Sciatic nerve (tissue), 2 donors: ENCODE measurements around the gene PCBP3. TPM values are rescaled to one million over a fixed set of nuclear protein-coding genes. Genes with fewer than 3 reads are reported as not detected.

ENCODE experiments used
- ATAC-seq: fragments of 200-7000 bp; cut with Tn5 transposase; one replicate; pipeline ENCODE4 v1.9.1; 2020; ENCODE audit warnings: mild to moderate bottlenecking, moderate library complexity
- DNase-seq: peaks from one replicate; pipeline ENCODE4 v3.0.0-alpha.2; 2020; ENCODE audit warnings: low spot score
- intact Hi-C: fragments of 100-400 bp; cut with DNase I; formaldehyde crosslinking; loops from one replicate; pipeline ENCODE4 v1.14.2; 2022
- total RNA-seq: library from RNA; stranded (reverse); fragmentation: NEBNext Ultra II Directional; extraction: Animal tissue kit (Norgen Biotek cat#: 25700); gene quantifications from one replicate; pipeline ENCODE4 v1.2.1, GENCODE V29; 2021
- donor health status: DM: no; HTN: no; CAD: no.
- donor health status: DM: no; HTN: no; CAD: no.

The PCBP3 gene
- total RNA-seq, 1 donor from 2014 or later = 14.1 TPM

DNA sequence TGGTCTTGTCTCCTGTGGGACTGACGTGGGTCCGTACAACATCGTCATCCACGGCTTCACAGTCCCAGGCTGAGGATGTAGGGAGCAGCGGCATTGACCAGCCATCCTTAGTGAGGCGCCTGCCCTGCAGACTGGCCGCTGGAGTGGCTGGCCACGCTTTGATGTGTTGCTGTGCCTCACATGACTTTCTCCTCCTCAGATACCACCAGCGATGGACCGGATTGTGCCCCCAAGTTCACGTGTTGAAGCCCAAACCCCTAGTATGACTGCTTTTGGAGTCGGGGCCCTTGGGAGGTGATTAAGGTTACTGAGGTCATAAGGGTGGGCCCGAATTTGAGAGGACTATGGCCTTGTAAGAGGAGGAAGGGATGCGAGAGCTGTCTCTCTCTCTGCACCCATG, 122.5 kb downstream of the PCBP3 start:
- intact Hi-C loops = no loop called here
- ATAC-seq = no peak
- DNase-seq = no peak

DNA sequence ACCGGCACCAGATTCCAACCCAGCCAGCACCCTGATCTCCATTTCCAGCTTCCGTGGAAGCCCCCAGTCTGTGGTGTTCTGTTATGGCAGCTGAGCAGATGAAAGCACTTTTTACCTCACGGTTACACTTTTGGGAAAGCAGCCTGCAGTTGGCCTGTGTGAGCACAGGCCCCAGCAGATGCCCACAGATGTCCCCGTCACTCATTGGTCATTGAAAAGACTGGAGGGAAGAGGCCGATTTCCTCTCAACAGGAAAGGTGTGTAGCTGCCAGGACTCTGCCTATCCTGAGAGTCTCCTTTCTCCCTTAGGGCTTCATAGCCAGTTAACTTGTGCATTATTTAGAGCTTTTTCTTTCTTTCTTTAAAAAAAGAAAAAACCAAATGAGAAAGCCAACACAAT, 123.0 kb downstream of the PCBP3 start:
- DNase-seq (no peak), ATAC-seq (no peak)
- intact Hi-C loops = no loop called here

DNA sequence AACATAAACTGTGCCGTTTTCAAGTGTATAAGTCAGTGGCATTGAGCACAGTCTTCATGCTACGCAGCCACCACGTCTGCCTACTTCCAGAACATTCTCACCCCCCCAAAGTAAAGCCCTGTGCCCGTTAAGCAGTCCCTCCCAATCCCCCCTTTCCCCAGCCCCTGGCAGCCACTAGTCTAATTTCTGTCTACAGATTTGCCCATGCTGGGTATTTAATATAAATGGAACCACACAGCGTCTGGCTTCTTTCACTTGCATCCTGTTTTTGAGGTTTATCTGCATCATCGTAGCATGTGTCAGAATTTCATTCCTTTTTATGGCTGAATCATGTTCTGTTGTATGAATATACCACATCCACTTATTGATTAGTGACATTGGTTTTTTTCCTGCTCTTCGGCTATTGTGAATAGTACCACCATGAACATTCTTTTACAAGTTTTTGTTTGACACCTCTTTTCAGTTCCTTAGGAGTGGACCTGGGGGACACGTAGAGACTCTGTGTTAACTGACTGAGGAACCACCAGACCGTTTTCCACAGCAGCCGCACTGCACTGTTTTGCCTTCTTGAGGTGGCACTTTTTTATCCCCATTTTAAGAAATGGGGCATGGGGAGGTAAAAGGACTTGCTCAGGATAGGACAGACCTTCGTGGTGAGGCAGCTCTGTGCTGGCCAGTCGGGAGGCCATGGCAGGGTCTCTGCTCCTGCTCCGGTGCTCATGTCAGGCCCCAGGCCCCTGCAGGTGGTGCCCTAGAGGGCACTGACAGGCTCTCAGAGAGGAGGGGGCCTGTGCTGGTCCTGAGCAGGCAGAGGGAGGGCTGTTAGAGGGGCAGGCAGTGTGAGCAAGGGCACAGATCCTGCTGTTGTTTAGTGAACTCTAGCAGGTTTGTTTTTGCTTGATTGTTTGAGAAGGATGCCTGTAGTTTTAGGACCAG, 123.8 kb downstream of the PCBP3 start:
- ATAC-seq = no peak
- DNase-seq = no peak
- intact Hi-C loops = no loop called here

DNA sequence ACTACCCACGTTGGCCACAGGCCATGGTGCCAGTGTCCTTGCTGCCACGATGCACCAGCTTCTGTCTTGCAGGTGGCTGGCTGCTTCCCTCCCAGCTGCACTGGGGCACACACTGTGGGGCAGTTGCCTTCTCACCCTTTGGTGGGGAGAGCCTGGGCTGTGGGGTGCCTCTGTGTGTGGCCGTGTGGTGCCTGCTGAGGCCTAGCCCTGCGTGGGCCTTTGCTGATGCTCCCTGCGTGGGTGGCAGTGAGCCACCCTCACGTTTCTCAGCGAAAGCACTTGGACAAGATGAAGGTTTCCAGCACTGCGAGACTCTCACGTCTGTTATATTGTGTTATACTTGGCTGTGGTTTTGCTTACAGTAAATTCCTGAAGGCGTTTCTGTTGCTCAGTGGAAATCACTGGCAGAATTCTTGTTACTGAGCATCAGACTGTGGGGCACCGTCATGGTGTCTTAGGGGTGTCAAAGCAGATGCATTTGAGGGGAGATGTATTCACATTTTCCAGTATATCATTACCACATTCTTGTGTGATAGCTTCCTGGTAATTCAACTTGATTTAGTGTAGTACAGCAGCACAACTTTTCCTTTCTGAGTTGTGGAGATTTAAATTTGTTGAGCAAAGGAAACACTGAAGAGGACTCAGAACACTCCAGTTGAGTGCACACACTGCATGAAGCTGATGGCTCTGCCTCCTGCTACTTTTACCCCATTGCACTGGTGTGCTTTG, 124.7 kb downstream of the PCBP3 start:
- ATAC-seq = peak; percentile 20
- intact Hi-C loops = no loop called here
- peak; percentile 35 for DNase-seq

DNA sequence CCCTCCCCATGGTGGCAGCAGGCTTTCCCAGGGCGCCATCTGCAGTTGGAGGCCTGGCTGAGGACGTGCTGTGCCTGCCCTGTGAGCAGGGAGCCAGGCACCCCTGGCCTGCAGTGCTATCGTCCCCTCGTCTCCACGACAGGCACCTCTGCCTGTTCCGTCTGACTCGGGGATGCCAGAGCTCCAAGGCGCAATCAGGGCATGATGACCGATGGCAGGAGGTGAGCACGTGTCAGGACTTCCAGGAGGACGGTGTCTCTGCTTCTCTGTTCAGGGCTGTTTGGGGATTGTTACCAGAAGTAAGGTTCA, 125.2 kb downstream of the PCBP3 start:
- intact Hi-C loops = no loop called here
- DNase-seq (peak; percentile 45), ATAC-seq (peak; percentile 22)

DNA sequence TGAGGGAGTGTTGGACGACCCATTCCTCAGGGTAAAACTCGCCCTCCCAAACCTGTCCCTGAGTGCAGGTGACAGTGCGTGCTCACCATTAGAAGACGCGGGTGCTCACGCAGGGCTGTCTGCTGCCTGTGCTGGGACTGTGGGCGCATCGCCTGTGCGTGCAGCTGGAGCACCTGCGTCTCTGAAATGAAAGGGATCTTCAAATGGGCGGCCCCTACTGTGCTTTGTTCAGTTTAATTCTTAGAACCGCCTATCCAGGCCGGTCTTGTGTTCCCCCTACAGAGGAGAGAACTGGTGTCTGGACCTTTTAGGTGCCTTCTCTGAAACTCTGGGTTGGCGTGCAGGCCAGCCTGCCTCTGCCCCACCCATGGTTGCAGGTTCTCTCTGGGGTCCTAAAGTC, 125.8 kb downstream of the PCBP3 start:
- intact Hi-C loops = no loop called here
- peak; percentile 25 for DNase-seq
- ATAC-seq = no peak

DNA sequence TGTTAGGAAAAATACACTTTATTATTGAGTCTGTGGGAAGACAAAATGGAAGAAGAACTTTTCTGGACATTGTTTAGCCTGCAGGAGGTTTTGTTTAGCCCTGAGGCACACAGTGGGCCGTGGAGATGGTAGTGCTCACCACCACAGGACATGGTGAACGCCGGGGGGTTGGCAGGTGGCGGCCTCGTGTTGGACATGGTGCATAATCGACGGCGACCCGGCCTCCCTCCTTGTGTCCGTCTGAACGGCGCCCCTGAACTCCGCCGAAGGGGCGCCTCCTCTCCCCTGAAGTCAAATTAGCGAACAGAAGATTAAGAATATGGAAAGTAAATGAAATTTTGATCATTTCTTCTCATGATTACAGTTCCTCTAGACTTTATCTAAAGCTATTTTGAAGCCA, 126.4 kb downstream of the PCBP3 start:
- DNase-seq (peak; percentile 50), ATAC-seq (no peak)
- intact Hi-C loops = loop anchor here (10.0 kb wide), 1 partner anchor 595 kb away; no protein-coding TSS in a partner anchor

DNA sequence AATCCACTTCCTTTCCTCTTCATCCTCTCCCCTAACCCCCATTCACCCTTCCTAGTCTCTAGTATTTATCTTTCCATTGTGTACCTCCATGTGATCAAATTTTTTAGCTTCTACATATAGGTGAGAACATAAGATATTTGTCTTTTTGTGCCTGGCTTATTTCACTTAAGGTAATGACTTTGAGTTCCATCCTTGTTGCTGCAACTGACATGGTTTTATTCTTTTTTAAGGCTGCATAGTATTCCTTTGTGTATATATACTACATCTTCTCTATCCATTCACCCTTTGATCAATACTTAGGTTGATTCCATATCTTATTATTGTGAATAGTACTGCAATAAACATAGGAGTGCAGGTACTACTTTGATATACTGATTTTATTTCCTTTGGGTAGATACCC, 128.7 kb downstream of the PCBP3 start:
- ATAC-seq (no peak), DNase-seq (no peak)
- intact Hi-C loops = loop anchor here (10.0 kb wide), 1 partner anchor 597 kb away; no protein-coding TSS in a partner anchor

DNA sequence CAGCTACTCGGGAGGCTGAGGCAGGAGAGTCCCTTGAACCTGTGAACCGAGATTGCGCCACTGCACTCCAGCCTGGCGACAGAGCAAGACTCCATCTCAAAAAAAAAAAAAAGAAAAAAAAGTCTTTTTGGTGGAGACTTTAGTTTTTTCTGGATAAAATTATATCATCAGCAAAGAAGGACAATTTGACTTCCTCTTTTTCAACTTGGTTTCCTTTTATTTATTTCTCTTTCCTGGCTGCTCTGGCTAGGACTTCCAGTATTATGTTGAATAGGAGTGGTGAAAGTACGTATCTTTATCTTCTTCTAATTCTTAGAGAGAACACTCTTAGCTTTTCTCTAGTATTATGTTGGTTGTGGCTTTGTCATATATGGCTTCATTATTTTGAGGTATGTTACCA, 130.8 kb downstream of the PCBP3 start:
- no peak for DNase-seq
- ATAC-seq = no peak
- intact Hi-C loops = loop anchor here (10.0 kb wide), 1 partner anchor 599 kb away; no protein-coding TSS in a partner anchor

DNA sequence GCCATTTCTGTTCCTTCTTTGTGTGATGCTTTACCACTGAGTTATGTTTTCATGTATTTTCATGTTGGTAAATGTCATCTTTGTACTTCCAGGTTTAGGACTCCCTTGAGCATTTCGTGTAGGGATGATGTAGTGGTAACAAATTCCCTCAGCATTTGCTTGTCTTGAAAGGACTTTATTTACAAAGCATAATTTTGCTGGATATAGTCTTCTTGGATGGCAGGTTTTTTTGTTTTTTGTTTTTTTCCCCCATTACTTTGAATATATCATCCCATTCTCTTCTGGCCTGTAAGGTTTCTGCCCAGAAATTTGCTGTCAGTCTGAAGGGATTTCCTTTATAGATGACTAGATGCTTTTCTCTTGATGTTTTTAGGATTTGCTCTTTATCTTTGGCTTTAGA, 133.4 kb downstream of the PCBP3 start:
- ATAC-seq (no peak), DNase-seq (no peak)
- intact Hi-C loops = loop anchor here (10.0 kb wide), 1 partner anchor 602 kb away; no protein-coding TSS in a partner anchor

DNA sequence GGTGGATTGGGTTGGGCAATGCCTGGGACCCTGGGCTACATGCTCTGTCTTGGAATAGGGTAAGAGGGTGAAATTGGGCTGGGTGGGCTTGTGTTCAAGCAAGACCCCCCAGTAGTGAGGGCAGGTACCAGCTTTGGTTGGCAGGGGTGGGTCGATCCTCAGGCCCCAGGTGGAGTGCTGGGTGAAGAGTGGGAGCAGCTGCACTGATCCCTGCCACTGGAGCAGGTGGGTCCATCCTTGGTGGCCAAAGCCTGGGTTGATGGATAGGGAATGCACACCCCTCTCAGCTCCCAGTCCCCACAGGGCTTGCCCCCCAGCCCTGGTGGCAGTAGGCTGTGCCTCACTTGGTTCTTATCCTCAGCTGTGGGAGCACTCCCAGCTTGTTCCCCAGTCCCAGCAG, 135.2 kb downstream of the PCBP3 start:
- intact Hi-C loops = loop anchor here (10.0 kb wide), 1 partner anchor 604 kb away; no protein-coding TSS in a partner anchor
- ATAC-seq (no peak), DNase-seq (no peak)

DNA sequence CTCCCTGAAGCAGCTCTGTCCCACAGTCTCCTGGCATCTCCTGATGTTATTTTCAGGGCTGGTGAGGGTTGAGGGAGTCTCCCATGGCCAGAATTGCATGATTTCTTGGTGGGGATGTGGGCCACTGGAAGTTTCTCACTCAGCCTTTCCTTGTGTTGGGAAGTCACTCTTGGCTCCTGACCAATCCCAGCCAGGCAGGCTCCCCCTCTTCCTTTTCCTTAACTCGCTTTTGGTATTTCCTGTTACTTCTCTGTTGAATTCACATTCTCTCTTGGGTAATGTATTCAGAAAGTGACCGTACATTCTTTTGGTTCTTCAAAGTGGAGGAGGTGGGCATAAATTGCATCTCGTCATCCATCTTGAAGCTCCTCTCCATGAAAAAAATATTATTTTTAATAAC, 135.7 kb downstream of the PCBP3 start:
- no peak for ATAC-seq
- intact Hi-C loops = loop anchor here (10.0 kb wide), 1 partner anchor 604 kb away; no protein-coding TSS in a partner anchor
- no peak for DNase-seq

DNA sequence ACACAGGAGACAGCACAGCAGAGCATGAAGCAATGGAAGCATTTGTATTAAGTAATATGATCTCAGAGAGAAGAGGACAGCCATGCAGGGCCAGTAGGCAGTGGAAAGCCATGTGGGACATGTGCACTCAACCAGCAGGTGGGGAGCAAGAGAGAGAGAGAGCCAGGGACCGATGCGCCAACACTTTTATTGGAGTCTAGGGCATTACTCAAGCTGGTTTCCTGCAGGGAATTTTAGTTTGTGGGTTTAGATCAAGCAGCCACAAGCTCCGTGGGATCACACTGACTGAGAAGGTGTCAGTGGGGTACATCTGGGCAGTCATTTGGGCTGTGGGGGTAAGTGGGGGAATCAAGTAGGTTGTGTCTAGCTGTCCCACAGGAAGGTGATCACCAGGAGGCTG, 137.1 kb downstream of the PCBP3 start:
- ATAC-seq (no peak), DNase-seq (no peak)
- intact Hi-C loops = no loop called here

DNA sequence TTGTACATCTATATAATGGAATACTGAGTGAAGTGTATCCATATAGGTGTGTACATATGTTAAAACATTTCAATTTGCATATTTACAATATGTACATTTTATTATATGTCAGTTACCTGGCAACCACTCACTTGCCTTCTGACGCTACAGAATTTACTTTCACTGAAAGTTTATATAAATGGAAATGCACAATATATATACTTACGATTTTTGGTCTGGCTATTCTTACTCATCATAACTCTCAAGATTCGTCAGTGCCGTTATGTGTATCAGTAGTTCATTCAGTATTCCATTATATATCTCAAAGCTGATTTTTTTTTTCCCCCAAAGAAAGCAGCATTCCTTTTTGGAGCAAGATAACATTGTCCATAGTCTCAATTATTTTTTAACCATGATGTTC, 138.2 kb downstream of the PCBP3 start:
- ATAC-seq = no peak
- DNase-seq = no peak
- intact Hi-C loops = no loop called here

DNA sequence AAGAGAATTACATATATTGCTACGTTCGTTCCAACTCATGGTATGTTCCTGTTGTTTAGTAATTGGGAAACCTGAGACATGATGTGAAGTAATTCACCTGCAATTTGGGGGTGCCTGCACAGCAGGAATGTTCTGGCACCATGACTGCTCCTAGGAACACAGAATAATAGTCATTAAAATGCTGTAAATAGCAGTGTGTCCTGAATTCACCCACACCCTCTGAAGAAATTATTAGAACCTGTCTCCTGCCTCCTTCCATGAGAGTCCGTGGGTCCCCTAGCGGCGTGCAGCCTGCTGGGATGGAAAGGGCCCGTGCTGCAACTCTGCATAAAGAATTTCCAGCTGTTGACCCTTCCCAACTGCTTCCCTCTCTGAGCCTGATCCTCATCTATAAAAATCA, 143.1 kb downstream of the PCBP3 start:
- intact Hi-C loops = no loop called here
- no peak for DNase-seq
- no peak for ATAC-seq

DNA sequence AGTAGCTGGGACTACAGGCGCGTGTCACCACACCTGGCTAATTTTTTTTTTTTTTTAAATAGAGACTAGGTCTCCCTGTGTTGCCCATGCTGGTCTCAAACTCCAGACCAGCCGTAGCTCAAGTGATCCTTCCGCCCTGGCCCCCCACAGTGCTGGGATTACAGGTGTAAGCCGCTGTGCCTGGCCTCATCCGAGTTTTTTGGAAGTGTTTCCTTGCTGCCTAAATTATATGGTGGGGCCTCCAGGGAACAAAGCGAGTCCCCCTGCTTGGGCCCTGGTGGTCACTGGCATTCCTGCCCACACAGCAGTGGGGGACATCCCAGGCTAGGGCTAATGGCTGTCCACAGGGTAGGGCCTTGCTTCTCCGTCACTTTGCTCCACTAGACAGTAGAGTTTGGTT, 143.8 kb downstream of the PCBP3 start:
- intact Hi-C loops = no loop called here
- DNase-seq = peak; percentile 30
- no peak for ATAC-seq

DNA sequence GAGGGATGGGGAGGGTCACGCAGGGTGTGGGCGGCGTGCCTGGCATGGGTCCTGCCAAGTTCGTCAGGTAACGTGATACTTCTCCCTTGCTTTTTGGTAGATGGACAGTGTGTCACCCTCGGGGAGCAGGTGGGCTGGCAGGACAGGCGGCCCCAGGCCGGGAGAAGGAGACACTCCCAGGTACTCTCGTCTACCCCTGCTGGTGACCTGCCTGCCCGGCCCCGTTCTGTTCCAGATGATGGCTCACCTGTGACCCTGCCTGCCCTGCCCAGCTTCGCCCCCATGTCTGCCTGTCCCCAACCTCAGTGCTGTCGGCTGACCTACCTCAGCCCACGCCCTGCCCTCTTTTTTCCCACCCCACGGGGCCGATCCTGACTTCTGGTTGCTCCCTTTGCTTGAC, 144.7 kb downstream of the PCBP3 start:
- ATAC-seq (no peak), DNase-seq (peak; percentile 36)
- intact Hi-C loops = no loop called here

DNA sequence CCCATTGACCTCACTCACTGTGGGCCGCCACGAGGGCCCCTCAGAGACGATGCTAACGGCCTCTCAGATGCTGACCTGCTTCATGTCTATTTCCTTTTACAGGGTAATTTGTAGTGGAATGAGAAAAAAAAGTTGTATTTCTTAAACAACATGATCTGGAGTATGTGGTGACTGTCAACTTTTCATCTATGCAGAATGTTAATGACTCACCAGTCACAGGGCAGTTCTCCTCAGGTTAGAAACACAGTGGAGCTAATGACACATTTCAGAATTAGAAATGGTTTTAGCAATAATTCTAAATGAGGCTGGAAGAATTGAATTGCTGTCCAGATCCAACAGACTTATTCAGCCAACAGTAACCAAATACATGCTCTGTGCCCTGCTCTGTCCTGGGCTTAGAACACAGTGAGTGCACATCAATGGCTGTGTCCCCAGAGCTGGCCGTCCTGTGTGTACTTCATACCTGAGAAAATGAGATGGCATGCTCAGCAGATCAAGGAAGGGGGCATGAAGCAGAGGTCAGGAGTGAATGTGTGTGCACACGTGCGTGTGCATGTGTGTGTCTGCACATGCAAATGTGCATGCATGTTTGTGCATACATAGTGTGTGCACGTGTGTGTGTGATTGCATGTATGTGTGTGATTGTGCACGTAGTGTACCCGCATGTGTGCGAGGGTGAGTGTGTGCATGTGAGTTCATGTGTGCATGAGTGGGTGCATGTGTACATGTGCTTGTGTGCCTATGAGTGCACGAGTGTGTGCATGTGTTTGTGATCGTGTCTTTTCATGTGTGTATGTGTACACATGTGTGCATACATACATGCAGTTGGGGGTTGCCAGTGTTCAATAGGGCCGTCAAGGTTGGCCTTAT, 145.3 kb downstream of the PCBP3 start:
- no peak for ATAC-seq
- DNase-seq = no peak
- intact Hi-C loops = no loop called here

DNA sequence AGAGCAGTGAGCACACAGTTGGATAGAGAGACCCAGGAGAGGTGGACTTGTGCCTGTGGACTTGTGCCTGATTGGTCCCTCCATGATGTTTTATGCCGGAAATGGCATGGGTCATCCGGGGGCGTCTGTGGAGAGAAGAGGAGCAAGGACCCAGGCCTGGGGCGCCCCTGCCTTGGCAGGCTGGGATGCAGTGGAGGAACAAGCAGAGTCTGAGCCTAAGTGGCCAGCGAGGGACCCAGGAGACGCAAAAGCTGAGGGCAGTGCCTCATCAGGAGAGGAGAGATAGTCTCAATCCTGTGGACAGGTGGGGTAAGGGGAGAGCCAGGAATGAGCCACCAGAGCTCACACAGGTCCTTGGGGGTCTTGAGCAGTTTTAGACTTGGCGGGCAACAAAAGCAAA, 146.9 kb downstream of the PCBP3 start:
- DNase-seq (no peak), ATAC-seq (no peak)
- intact Hi-C loops = no loop called here
